Heart left ventricle (tissue), 13 donors: ENCODE results near the gene DIP2C.

ENCODE experiments used
- CTCF ChIP-seq, 12 donors: fragments of 200-600 bp; sonication (generic) in 4 of 12; IDR thresholded peaks; one replicate each; pipeline versions ENCODE4 v1.5.0 to v1.8.0; 2018 to 2022; ENCODE audit warnings: antibody characterized with exemption in 12 of 12, mild to moderate bottlenecking in 5 of 12
- POLR2A ChIP-seq, 2 donors: fragments of 450-650 bp; IDR thresholded peaks; one replicate each; pipeline ENCODE4 v1.6.1; 2017; ENCODE audit warnings: antibody characterized with exemption in 2 of 2, mild to moderate bottlenecking in 2 of 2, moderate library complexity in 2 of 2
- donor health status: ischemic (EF 13 %, LVEDD 7.1; RV severe dilation, severe dysfunction).
- donor health status: DM: no; HTN: yes; CAD: no.
- donor health status: DM: no; HTN: no; CAD: no.
- donor health status: ischemic (EF 25% LVEDD 6.9; RV normal size, moderate dysfunction).
- donor health status: ischemic (EF 25% LVEDD 5.7; RV mildly dilated, moderate dysfunction).
- donor health status: ischemic (EF 35%, LVEDD 5.7; RV mildly dilated, moderate dysfunction).
- donor health status: nonischemic (EF 11% LVEDD 7.7; RV severe dilation, severe dysfunction).
- donor health status: DM: yes; HTN: yes; CAD: no.
- donor health status: PGD.
- donor health status: ischemic (EF 29% LVEDD 5.4; RV normal size, mild dysfunction).
- donor health status: nonischemic (EF 23%, LVEDD 6.1; RV moderate dilation, normal function).

- TF ChIP-seq CTCF (IDR thresholded peaks at IDR 0.05) (no peak), POLR2A (IDR thresholded peaks at IDR 0.05) (no peak)
Observed at GRCh38 chr10:498760-499435, 190.6 kb downstream of the DIP2C start.
